HG02759 (cell line): ENCODE results near the gene LMBRD1.
"Not testable (repeated sequence)": the region's sequence is repeated elsewhere in the genome, so short reads cannot be mapped to it uniquely, and the experiment has no call there.

Experiments used
- ATAC-seq: cut with Tn5 transposase; IDR thresholded peaks from one replicate; pipeline ENCODE4 v1.9.1; 2021; ENCODE audit warnings: mild to moderate bottlenecking, moderate library complexity; ENCODE audit not compliant: unreplicated experiment

LMBRD1 gene

GRCh38 chr6:69756907-69757306, 39.9 kb downstream of the LMBRD1 start:
- no peak for ATAC-seq

- ATAC-seq, result no peak
Observed at GRCh38 chr6:69756366-69756765, 40.4 kb downstream of the LMBRD1 start.

GRCh38 chr6:69735027-69735426, 61.8 kb downstream of the LMBRD1 start:
- no peak for ATAC-seq

- peak; percentile 75 for ATAC-seq
Observed at GRCh38 chr6:69732640-69733039, 64.2 kb downstream of the LMBRD1 start.

- no peak for ATAC-seq
Observed at GRCh38 chr6:69732045-69732444, 64.8 kb downstream of the LMBRD1 start.

GRCh38 chr6:69729870-69730449, 66.8 kb downstream of the LMBRD1 start:
- no peak for ATAC-seq

- ATAC-seq, result no peak
Observed at GRCh38 chr6:69722683-69723082, 74.1 kb downstream of the LMBRD1 start.

- ATAC-seq, result peak; percentile 75
Observed at GRCh38 chr6:69719602-69720193, 77.1 kb downstream of the LMBRD1 start.

- no peak for ATAC-seq
Observed at GRCh38 chr6:69706724-69707123, 90.1 kb downstream of the LMBRD1 start.

- no peak for ATAC-seq
Observed at GRCh38 chr6:69705954-69706353, 90.9 kb downstream of the LMBRD1 start.

GRCh38 chr6:69704916-69705315, 91.9 kb downstream of the LMBRD1 start:
- ATAC-seq, result no peak

GRCh38 chr6:69699655-69700054, 97.2 kb downstream of the LMBRD1 start:
- ATAC-seq, result no peak

GRCh38 chr6:69696273-69696672, 100.5 kb downstream of the LMBRD1 start:
- ATAC-seq, result peak; percentile 55

GRCh38 chr6:69693762-69694161, 103.0 kb downstream of the LMBRD1 start:
- ATAC-seq, result no peak

- ATAC-seq, result no peak
Observed at GRCh38 chr6:69690986-69691385, 105.8 kb downstream of the LMBRD1 start.

- no peak for ATAC-seq
Observed at GRCh38 chr6:69680302-69680701, 116.5 kb downstream of the LMBRD1 start.

GRCh38 chr6:69673298-69673697, 123.5 kb downstream of the LMBRD1 start:
- ATAC-seq, result no peak

- ATAC-seq, result no peak
Observed at GRCh38 chr6:69668916-69669315, 127.9 kb downstream of the LMBRD1 start.

GRCh38 chr6:69666779-69667178, 130.0 kb downstream of the LMBRD1 start:
- not testable (repeated sequence) for ATAC-seq

- ATAC-seq, result no peak
Observed at GRCh38 chr6:69665437-69665836, 131.4 kb downstream of the LMBRD1 start.

- ATAC-seq, result no peak
Observed at GRCh38 chr6:69664551-69664950, 132.3 kb downstream of the LMBRD1 start.

GRCh38 chr6:69663215-69663614, 133.6 kb downstream of the LMBRD1 start:
- no peak for ATAC-seq

- ATAC-seq, result no peak
Observed at GRCh38 chr6:69650703-69651102, 146.1 kb downstream of the LMBRD1 start.
